GM12873 (cell line): Measurements from ENCODE around the gene EEF2.

Experiments used
- TF ChIP-seq, protein P1 (sequence below): IDR thresholded peaks from 2 replicates; pipeline ENCODE4 v1.5.1; 2012; ENCODE audit warnings: low read depth, mild to moderate bottlenecking, moderate library complexity, low read length, control low read depth; ENCODE audit not compliant: insufficient read depth; ENCODE audit errors: missing control alignments

EEF2 gene

DNA sequence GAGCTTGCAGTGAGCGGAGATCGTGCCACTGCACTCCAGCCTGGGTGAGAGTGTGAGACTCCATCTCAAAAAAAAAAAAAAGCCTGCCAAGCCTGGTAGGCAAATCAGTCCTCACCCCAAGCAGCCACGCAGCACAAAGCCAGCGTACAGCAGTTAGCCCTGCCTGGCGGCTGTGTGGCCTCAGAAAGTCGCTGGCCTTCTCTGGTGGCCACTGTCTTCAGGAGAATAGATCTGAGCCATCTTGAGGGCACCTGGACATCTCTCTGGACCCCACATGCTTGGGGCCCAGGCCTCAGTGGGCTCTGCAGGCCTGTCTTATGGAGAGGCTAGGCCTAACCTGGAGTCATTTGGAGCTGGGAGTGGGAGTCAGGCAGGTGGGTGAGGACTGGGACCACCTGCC, 45.3 kb upstream of the EEF2 start:
- TF ChIP-seq, protein P1, sequence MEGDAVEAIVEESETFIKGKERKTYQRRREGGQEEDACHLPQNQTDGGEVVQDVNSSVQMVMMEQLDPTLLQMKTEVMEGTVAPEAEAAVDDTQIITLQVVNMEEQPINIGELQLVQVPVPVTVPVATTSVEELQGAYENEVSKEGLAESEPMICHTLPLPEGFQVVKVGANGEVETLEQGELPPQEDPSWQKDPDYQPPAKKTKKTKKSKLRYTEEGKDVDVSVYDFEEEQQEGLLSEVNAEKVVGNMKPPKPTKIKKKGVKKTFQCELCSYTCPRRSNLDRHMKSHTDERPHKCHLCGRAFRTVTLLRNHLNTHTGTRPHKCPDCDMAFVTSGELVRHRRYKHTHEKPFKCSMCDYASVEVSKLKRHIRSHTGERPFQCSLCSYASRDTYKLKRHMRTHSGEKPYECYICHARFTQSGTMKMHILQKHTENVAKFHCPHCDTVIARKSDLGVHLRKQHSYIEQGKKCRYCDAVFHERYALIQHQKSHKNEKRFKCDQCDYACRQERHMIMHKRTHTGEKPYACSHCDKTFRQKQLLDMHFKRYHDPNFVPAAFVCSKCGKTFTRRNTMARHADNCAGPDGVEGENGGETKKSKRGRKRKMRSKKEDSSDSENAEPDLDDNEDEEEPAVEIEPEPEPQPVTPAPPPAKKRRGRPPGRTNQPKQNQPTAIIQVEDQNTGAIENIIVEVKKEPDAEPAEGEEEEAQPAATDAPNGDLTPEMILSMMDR, result no peak

DNA sequence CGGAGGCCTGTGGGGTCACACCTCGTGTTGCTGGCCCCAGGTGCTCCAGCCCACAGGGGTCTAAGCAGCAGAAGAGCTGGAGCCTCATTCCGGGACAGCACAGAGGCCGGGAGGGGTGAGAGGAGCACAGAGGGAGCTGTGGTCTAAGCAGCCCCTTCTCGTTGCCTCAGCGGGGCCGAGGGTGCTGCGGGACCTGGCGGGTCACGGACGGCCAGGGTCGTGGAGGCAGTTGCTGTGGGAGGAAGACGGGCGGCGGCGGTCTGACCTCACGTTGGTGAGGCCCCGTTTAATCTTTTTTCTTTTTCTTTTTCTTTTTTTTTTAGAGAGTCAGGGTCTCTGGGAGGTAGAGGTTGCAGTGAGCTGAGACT, 44.0 kb upstream of the EEF2 start:
- TF ChIP-seq, protein P1, result no peak

DNA sequence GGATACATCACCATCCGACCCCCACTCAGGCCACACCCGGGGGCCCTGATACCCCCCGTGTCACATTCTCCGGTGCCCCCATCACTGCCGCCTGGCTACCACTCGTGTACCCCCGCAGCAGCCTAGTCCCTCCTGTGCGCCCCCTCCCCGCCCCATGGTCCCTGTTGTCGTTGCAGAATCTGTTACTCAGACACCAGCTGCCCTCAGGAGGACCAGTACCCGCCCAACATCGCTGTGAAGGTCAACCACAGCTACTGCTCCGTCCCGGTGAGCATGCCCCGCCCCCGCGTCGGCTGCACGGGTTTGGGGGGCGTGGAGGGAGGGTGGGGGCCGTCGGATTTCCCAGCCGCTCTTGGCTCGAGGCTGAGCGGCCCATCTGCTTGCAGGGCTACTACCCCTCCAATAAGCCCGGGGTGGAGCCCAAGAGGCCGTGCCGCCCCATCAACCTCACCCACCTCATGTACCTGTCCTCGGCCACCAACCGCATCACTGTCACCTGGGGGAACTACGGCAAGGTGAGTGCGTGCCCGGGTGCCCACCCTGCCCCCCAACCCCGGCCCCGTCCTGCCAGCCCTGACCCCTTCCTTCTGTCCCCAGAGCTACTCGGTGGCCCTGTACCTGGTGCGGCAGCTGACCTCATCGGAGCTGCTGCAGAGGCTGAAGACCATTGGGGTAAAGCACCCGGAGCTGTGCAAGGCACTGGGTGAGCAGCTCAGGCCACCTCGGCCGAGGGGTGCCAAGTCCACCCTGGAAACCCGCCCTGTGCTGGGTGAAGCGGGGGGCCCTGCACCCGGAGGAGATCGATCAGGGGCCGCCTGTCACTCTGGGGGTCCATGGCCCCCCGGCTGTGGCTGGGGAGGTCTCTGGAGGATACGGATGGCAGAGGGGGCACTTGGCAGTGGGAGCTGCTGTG, 43.3 kb upstream of the EEF2 start:
- TF ChIP-seq, protein P1, result no peak

DNA sequence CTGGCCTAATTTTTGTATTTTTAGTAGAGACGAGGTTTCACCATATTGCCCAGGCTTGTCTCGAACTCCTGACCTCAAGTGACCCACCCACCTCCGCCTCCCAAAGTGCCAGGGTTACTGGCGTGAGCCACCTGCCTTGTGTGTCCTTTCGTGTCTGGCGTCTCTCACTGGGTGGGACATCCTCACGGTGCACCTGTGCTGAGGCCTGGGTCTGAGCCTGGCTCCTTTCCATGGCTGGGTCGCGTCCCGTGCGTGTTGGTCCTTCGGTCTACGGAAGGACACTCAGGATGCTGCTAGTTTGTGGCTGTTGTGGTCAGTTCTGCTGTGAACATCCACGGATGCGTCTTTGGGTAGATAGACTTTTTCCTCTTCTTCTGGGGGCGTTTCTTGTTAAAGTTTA, 41.9 kb upstream of the EEF2 start:
- TF ChIP-seq, protein P1, result no peak

DNA sequence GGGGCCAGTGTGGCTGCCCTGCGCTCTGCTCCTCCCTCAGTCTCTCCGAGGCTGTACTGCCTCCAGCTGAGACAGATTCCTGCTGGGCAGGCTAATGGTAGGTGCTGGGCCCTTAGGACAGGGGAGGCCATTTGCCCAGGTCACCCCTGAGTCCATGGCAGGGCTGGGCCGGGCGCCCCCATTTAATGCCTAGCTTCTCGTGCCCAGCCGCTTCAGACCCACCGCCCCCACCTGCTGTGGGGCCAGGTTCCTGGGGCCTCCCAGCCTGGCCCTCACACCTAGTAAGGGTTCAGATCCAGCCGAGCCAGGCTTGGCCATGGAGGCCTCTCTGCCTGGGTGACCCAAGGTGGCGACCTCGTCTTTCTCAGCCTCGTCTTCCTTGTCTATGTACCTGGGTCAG, 40.1 kb upstream of the EEF2 start:
- TF ChIP-seq, protein P1, result no peak

DNA sequence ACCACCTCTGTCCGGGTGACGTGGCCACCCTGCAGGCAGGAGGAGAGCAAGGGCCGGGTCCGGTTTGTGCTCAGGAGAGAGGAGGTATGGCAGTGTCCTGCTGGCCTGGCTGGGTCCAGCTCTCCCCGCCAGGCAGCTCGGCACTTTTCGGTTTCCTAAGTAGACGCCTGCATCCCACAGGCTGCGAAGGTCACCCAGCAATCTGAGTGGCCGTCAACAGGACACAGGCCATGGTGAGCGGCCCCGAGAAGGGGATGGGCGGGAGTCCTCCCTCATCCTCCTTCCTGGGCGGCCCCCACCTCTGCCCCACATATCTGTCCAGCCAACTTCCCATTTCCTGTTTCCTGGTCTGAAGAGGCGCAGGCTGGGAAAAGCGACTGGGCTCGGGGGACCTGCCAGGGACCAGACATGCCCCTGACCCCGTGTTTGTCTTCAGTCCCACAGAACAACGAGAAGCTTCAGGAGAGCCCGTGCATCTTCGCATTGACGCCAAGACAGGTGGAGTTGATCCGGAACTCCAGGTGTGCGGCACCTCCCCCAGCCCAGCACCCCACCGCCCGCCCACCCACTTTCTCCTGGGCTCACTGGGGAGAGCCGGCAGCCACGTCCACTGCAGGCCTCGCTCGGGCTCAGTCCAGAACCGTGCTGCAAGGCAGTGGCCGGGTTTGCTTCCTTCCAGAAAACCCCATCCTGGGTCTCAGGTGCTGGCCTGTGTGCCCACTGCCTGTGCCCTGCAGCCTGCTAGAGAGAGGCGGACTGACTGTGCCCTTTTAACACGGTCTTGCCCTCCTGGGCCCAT, 38.5 kb upstream of the EEF2 start:
- TF ChIP-seq, protein P1, result no peak

DNA sequence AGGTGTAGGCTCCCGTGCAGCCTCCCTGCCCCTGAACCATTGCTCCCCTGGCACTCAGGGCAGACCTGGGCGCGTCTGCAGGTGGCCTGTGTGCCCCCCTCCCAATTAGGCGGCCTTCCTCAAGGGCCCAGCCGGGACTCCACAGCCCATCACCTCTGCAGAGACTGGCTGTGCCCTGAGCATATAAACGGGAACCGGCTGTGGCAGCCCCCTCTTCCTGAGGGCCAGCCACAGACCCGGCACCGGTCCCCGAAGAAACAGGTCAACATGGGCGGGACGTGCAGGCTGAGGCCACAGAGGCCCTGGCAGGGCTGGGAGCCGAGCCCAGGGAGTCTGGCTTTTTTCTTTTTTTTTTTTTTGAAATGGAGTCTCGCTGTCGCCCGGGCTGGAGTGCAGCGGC, 34.3 kb upstream of the EEF2 start:
- TF ChIP-seq, protein P1, result no peak
